Keratinocyte (primary cell): Measurements from ENCODE around the gene NEURL3. TPM values are rescaled to one million over a fixed set of nuclear protein-coding genes. Genes with fewer than 3 reads are reported as not detected.

Source experiments
- DNase-seq: peaks from one replicate; pipeline ENCODE4 v3.0.0-alpha.2; 2011; ENCODE audit warnings: low read depth, missing footprints, low spot score
- FAIRE-seq: peaks from 2 replicates; lab custom pipeline; 2011; peaks lifted over from hg19 to GRCh38; lab: Jason Lieb, UNC
- H2AFZ ChIP-seq: 2 replicates; pipeline ENCODE4 v1.6.0; 2012; ENCODE audit warnings: low read length, control low read depth, inconsistent platforms; ENCODE audit not compliant: control insufficient read depth
- H3K27ac ChIP-seq: 2 replicates; pipeline ENCODE4 v1.5.1; 2011; ENCODE audit warnings: low read length; ENCODE audit not compliant: control insufficient read depth, insufficient read depth
- H3K27me3 ChIP-seq: 3 replicates; pipeline ENCODE4 v1.6.0; 2011; ENCODE audit warnings: low read length; ENCODE audit not compliant: control insufficient read depth, insufficient read depth; ENCODE audit errors: extremely low read depth
- H3K36me3 ChIP-seq, 2 experiments: 2 replicates in 1 of 2; 3 replicates in 1 of 2; pipeline ENCODE4 v1.5.1; 2011; ENCODE audit warnings: low read length in 2 of 2, mild to moderate bottlenecking in 1 of 2; ENCODE audit not compliant: control insufficient read depth in 2 of 2, insufficient read depth in 2 of 2; ENCODE audit errors: extremely low read depth in 1 of 2
- H3K4me1 ChIP-seq: 3 replicates; pipeline ENCODE4 v1.5.1; 2011; ENCODE audit warnings: low read length; ENCODE audit not compliant: control insufficient read depth, insufficient read depth; ENCODE audit errors: extremely low read depth
- H3K4me2 ChIP-seq: 3 replicates; pipeline ENCODE4 v1.6.0; 2011; ENCODE audit warnings: low read depth, low read length; ENCODE audit not compliant: control insufficient read depth, insufficient read depth; ENCODE audit errors: extremely low read depth
- H3K4me3 ChIP-seq, 3 experiments: fragments of 200-600 bp in 1 of 3; sonication (generic) in 1 of 3; 2 replicates in 2 of 3; 3 replicates in 1 of 3; pipeline ENCODE4 v1.5.1; 2011 to 2016; ENCODE audit warnings: low read length in 3 of 3, mild to moderate bottlenecking in 3 of 3, control low read depth in 2 of 3, inconsistent platforms in 1 of 3, low read depth in 1 of 3, mixed read lengths in 1 of 3, mixed run types in 1 of 3, moderate library complexity in 1 of 3; ENCODE audit not compliant: control insufficient read depth in 2 of 3, insufficient read depth in 2 of 3; ENCODE audit errors: extremely low read depth in 1 of 3
- H3K79me2 ChIP-seq: 2 replicates; pipeline ENCODE4 v1.6.0; 2012; ENCODE audit warnings: low read length; ENCODE audit not compliant: control insufficient read depth, insufficient read depth
- H3K9ac ChIP-seq: 3 replicates; pipeline ENCODE4 v1.6.0; 2011; ENCODE audit warnings: low read length; ENCODE audit not compliant: control insufficient read depth, insufficient read depth; ENCODE audit errors: extremely low read depth
- H3K9me1 ChIP-seq: 3 replicates; pipeline ENCODE4 v1.6.0; 2011; ENCODE audit warnings: low read length; ENCODE audit not compliant: control insufficient read depth, insufficient read depth; ENCODE audit errors: extremely low read depth
- H3K9me3 ChIP-seq: 2 replicates; pipeline ENCODE4 v1.5.1; 2012; ENCODE audit warnings: low read depth, low read length; ENCODE audit not compliant: control insufficient read depth
- H4K20me1 ChIP-seq: 3 replicates; pipeline ENCODE4 v1.6.0; 2011; ENCODE audit warnings: low read length; ENCODE audit not compliant: control insufficient read depth, insufficient read depth; ENCODE audit errors: extremely low read depth
- CTCF ChIP-seq, 3 experiments: IDR thresholded peaks in 1 of 3; conservative IDR thresholded peaks in 1 of 3; optimal IDR thresholded peaks in 1 of 3; 2 replicates in 2 of 3; 3 replicates in 1 of 3; pipeline versions ENCODE3 to v1.5.1; 2011; ENCODE audit warnings: low read length in 3 of 3, mild to moderate bottlenecking in 3 of 3, moderate library complexity in 2 of 3, control low read depth in 1 of 3, inconsistent platforms in 1 of 3; ENCODE audit not compliant: insufficient read depth in 2 of 3; ENCODE audit errors: extremely low read depth in 1 of 3
- EZH2 ChIP-seq: IDR thresholded peaks from one replicate; pipeline ENCODE4 v1.6.1; 2012; ENCODE audit warnings: inconsistent platforms, mild to moderate bottlenecking, low read length, moderate library complexity
- dilution Hi-C: fragments of 300-500 bp; cut with MboI; formaldehyde crosslinking; loops from one replicate; pipeline ENCODE4 v1.7.0; 2020; ENCODE audit warnings: low sequenced_read_pairs; ENCODE audit not compliant: extremely low pct_ligation_motif_present
- polyA plus RNA-seq, 5 experiments: library from polyadenylated mRNA; depleted of rRNA in 3 of 5; stranded (reverse) in 3 of 5; stranded (forward) in 1 of 5; unstranded in 1 of 5; fragments of >200 nt; gene quantifications; 1 replicate in 1 of 5; 2 replicates in 3 of 5; 3 replicates in 1 of 5; pipeline versions ENCODE4 v1.2.1 to v1.2.3, GENCODE V29; 2011 to 2012; ENCODE audit warnings: missing spikeins in 2 of 5, low read depth in 1 of 5, low replicate concordance in 1 of 5

The NEURL3 gene
- polyA plus RNA-seq, 1 donor (not counting 4 experiments of a cell fraction or from before 2014, with no cell fraction given): not detected

- no peak overlapping the region for H2AFZ ChIP-seq
- FAIRE-seq (no peak), DNase-seq (no peak)
- H4K20me1 ChIP-seq: no peaks in the 10 kb centered on the region
- TF ChIP-seq EZH2: no peak
- no peak for TF ChIP-seq CTCF (optimal IDR thresholded peaks at IDR 0.05 in 1 of 3, IDR thresholded peaks at IDR 0.05 in 1 of 3, conservative IDR thresholded peaks at IDR 0.05 in 1 of 3; ENCODE audit: extremely low read depth in 1 of 3, insufficient read depth in 2 of 3, low read length in 3 of 3)
- H3K36me3 ChIP-seq: no peaks in the 10 kb centered on the region
- H3K4me1 ChIP-seq: peaks cover 15% of the 10 kb centered on the region
- H3K27ac ChIP-seq: no peak overlapping the region
- H3K79me2 ChIP-seq: no peaks in the 10 kb centered on the region
- H3K4me2 ChIP-seq: no peak overlapping the region
- no peaks in the 10 kb centered on the region for H3K9me1 ChIP-seq
- no peak overlapping the region for H3K9ac ChIP-seq
- peaks cover 15% of the 10 kb centered on the region for H3K27me3 ChIP-seq
- dilution Hi-C loops: no loop called here
- no peaks in the 10 kb centered on the region for H3K9me3 ChIP-seq
- no peak overlapping the region for H3K4me3 ChIP-seq
These were observed 1.4 kb downstream of the NEURL3 start for GRCh38 chr2:96503637-96504243.

GRCh38 chr2:96502891-96503636 is 2.1 kb downstream of the NEURL3 start:
- peaks cover 18% of the 10 kb centered on the region for H3K27me3 ChIP-seq
- no peak overlapping the region for H3K9ac ChIP-seq
- H3K4me1 ChIP-seq: peaks cover 13% of the 10 kb centered on the region
- FAIRE-seq (no peak), DNase-seq (no peak)
- H3K79me2 ChIP-seq: no peaks in the 10 kb centered on the region
- TF ChIP-seq EZH2 (no peak), CTCF (optimal IDR thresholded peaks at IDR 0.05 in 1 of 3, IDR thresholded peaks at IDR 0.05 in 1 of 3, conservative IDR thresholded peaks at IDR 0.05 in 1 of 3; ENCODE audit: extremely low read depth in 1 of 3, insufficient read depth in 2 of 3, low read length in 3 of 3) (no peak)
- no peak overlapping the region for H3K4me2 ChIP-seq
- H3K9me1 ChIP-seq: no peaks in the 10 kb centered on the region
- no peaks in the 10 kb centered on the region for H3K9me3 ChIP-seq
- no peak overlapping the region for H3K27ac ChIP-seq
- H3K36me3 ChIP-seq: no peaks in the 10 kb centered on the region
- no peak overlapping the region for H3K4me3 ChIP-seq
- dilution Hi-C loops: no loop called here
- no peaks in the 10 kb centered on the region for H4K20me1 ChIP-seq
- no peak overlapping the region for H2AFZ ChIP-seq
